NB4 (cell line): ENCODE results near the gene CSTA.
A peak's percentile ranks its signal among the peaks of the same experiment; 100 is the strongest.

Experiments
- DNase-seq: peaks from one replicate; pipeline ENCODE4 v3.0.0; 2010; ENCODE audit warnings: low read depth
- H3K4me3 ChIP-seq: one replicate; pipeline ENCODE4 v1.5.1; 2011; ENCODE audit warnings: mild to moderate bottlenecking, low read depth, low read length, moderate library complexity
- MYC ChIP-seq: IDR thresholded peaks from 2 replicates; pipeline ENCODE4 v1.6.1; 2011; ENCODE audit warnings: low read depth, low read length
- POLR2A ChIP-seq: IDR thresholded peaks from 2 replicates; pipeline ENCODE4 v1.6.1; 2011; ENCODE audit warnings: mild to moderate bottlenecking; ENCODE audit not compliant: insufficient read length; ENCODE audit errors: extremely low read depth
- TF ChIP-seq, protein P1 (sequence below): IDR thresholded peaks from 2 replicates; pipeline ENCODE4 v1.6.1; 2011; ENCODE audit warnings: low read depth, low read length
- TF ChIP-seq, protein P2 (sequence below): IDR thresholded peaks from one replicate; pipeline ENCODE4 v1.5.1; 2012; ENCODE audit warnings: low read depth, low read length

Gene CSTA

DNA sequence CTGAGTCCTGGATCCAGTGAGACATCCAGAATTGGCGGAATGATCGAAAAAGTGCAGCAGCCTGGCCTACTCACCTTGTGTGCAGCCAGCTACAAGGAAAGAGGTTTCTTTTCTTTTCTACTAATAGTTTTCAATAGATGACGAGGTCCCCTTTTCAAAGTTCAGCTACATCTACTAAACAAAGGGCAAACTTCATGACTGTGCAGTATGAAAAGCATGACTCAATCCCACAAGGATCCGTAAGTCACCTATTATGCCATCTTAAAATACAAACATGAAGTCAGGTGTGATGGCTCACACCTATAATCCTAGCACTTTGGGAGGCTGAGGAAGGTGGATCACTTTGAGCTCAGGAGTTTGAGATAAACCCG is 41.3 kb downstream of the CSTA start:
- H3K4me3 ChIP-seq, result no peak overlapping the region
- no peak for DNase-seq
- TF ChIP-seq POLR2A (no peak), MYC (no peak)
- TF ChIP-seq, protein P1, sequence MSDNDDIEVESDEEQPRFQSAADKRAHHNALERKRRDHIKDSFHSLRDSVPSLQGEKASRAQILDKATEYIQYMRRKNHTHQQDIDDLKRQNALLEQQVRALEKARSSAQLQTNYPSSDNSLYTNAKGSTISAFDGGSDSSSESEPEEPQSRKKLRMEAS, result no peak
- TF ChIP-seq, protein P2, sequence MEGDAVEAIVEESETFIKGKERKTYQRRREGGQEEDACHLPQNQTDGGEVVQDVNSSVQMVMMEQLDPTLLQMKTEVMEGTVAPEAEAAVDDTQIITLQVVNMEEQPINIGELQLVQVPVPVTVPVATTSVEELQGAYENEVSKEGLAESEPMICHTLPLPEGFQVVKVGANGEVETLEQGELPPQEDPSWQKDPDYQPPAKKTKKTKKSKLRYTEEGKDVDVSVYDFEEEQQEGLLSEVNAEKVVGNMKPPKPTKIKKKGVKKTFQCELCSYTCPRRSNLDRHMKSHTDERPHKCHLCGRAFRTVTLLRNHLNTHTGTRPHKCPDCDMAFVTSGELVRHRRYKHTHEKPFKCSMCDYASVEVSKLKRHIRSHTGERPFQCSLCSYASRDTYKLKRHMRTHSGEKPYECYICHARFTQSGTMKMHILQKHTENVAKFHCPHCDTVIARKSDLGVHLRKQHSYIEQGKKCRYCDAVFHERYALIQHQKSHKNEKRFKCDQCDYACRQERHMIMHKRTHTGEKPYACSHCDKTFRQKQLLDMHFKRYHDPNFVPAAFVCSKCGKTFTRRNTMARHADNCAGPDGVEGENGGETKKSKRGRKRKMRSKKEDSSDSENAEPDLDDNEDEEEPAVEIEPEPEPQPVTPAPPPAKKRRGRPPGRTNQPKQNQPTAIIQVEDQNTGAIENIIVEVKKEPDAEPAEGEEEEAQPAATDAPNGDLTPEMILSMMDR, result no peak

GRCh38 chr3:122374034-122374433 is 49.0 kb downstream of the CSTA start:
- TF ChIP-seq, protein P2, result no peak
- TF ChIP-seq, protein P1, result no peak
- TF ChIP-seq POLR2A (no peak), MYC (no peak)
- no peak overlapping the region for H3K4me3 ChIP-seq
- DNase-seq, result no peak

DNA sequence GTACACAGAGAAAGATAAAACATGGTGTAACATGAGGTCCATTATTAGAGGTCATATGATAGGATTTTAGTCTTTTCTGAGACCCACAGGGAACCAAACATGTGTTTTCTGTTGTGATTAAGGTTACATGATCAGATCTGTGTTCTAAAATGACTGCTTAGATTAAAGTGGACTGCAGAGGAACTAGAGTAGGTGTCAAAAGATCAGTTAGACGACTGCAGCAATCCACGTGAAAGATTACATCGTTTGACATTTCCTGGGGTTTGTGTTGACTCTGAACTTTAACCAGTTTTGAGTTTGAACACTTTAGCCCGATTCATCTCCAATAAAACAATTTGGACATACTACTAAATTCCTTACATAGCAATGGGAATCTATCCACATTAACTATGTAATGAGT is 52.9 kb downstream of the CSTA start:
- TF ChIP-seq MYC, result no peak
- TF ChIP-seq, protein P1, result no peak
- TF ChIP-seq, protein P2, result no peak
- no peak for TF ChIP-seq POLR2A

DNA sequence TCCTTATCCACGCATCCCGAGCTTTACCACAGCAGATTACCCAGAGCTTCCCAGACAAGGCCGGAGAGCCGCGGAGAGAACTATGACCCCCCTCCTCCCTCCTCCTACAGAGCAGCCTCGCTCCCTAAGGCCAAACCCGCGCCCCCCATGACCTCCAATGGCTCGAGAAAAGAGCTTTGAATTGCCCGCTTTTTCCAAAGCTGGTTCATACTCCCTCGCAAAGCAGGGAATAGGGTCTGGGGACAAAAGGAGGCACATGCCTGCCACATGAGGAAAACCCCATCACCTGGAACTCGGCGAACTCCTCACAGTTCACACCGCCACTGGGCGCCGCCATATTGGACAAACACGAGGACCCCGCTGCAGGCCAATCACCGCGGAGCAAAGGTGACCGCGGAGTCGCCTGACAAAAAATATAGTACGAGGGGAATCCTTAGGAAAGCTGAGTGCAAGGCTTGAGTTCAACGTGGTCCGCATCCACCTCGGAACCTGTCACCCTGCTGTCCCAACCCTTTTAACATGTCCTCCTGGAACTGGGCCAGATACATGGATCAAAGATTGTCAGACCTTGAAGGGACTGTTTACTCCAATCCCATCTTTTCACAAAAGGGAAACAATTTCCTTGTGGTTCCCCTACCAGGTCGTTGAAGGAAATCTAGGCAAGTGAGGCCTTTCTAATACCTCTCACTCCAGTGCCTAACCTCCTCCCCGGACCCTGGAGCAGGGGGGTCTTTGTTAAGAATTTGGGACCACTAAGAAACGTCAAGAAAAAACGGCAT is 58.0 kb downstream of the CSTA start, which contains the start of gene MIX23:
TSS of gene MIX23 (minus strand) at position 344 of the 779 bp plus-strand sequence. CDS start at position 337, 7 bp downstream.
- TF ChIP-seq POLR2A (peak; percentile 61), MYC (peak; percentile 69)
- TF ChIP-seq, protein P1, result peak; percentile 88
- TF ChIP-seq, protein P2, result no peak
- DNase-seq, result peak; percentile 89
- H3K4me3 ChIP-seq, result peak within 1 kb of the TSS; percentile 96

More for the DNA sequence above, 52.9 kb downstream of the CSTA start:
- no peak for DNase-seq
- no peak overlapping the region for H3K4me3 ChIP-seq

DNA sequence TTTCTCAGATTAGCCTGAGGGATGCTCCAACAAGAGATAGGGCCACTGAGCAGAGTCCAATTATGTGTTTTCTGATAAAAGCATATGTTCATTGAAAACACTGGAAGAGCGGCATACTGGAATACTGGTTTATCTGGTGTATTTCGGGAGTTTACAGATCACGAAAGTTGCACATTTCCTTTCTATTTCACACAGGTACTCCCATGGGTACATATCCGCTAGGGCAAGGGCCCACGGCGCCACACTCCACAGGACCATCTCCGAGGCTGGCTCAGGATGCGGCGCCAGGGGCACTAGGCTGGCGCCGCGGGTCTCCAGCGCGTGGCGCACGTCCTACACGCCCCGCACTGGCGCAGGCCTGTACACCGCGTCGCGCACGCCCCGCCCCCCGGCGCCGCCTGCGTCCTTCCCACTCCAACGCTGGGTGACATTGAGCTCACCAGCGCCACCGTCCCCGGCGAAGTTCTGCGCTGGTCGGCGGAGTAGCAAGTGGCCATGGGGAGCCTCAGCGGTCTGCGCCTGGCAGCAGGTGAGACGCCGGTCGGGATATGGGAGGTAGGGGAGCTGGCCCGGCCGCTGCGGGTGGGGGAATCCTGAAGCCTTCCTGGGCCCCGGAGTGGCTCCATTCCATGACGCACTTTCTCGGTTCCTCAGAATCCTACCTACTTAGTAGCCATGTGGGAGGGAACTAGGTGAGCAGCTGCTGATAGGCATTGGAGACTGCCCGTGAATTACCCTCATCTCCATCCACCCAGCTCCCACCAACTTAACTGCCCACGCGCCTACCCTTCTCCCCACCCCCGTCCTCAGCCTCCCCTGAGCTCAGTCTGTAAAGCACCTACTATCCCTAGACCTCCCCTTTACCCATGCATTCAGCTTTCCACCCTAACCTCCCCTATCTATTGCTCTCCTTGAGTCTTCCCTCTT is 59.0 kb downstream of the CSTA start, which contains the start of gene FAM162A:
TSS of gene FAM162A (plus strand) at position 412 of the 927 bp plus-strand sequence. CDS start at position 496, 84 bp downstream.
- TF ChIP-seq, protein P2, result peak; percentile 49
- TF ChIP-seq MYC (peak; percentile 94), POLR2A (peak; percentile 95)
- TF ChIP-seq, protein P1, result peak; percentile 83
- H3K4me3 ChIP-seq, result peak within 1 kb of the TSS; percentile 96
- DNase-seq, result peak; percentile 97
